Epithelial cell of prostate (primary cell): ENCODE results near the gene TMEM212.

Source experiments
- DNase-seq: peaks from one replicate; pipeline ENCODE4 v3.0.0-alpha.2; 2011; ENCODE audit warnings: low read depth, low spot score
- H3K27ac ChIP-seq: fragments of 450-650 bp; 2 replicates; pipeline ENCODE4 v1.5.1; 2017; ENCODE audit warnings: mild to moderate bottlenecking

Gene TMEM212

DNA sequence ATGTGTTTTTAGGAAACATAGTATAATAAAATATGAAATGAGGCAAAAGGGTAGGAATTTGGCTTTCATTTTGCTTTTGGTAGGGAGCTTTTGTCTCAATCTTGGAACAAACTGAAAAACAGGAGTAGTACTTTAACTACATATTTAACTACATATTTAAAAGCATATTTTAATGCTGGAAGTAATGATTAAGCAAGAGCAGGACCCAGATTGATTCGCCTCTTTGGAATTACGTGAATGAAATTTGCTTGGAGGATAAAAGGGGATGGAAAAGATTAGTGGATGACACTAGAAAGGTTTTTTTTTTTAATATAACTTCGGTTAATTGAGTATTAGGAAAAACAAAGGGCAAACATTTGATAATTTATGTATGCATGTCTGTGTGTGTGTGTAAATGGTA is 11.2 kb upstream of the TMEM212 start:
- no peak overlapping the region for H3K27ac ChIP-seq
- DNase-seq, result no peak

DNA sequence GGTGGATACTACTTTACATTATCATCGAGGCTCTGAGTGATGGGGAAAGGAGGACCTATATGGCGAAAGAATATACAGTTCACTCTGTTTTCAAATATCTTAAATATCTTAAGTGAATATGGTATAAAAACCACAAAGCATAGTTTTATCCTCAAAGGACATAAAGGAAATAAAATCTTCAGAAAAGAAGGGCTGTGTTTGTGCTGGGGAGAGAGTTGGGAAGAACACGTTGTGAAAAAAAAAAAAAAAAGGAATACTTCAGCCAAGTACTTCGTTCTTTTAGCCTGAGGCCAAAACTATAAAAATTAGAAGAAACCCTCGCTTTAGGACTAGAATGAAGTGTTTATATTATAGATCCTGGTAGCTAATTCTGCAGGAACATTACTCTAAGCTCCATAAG is 10.2 kb upstream of the TMEM212 start:
- DNase-seq, result no peak
- H3K27ac ChIP-seq, result no peak overlapping the region

GRCh38 chr3:171833789-171834460 is 9.2 kb upstream of the TMEM212 start:
- H3K27ac ChIP-seq, result no peak overlapping the region
- no peak for DNase-seq

DNA sequence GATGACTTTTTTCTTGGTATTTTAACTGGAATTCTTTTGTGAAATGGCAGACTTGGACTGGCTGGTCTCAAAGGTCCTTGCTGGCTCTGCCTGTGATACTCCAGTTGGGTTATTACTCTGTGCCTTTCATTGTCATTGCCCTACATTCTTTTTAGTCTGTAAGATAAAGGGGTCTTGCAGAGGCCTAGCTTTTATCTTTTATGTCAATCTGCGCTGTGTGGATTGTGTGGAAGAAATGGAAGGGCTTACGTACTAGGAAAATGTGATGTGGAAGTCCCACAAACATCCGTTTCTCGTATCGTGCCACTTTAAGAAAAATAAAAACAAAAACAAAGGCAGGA is 8.7 kb upstream of the TMEM212 start:
- H3K27ac ChIP-seq, result no peak overlapping the region
- DNase-seq, result no peak

DNA sequence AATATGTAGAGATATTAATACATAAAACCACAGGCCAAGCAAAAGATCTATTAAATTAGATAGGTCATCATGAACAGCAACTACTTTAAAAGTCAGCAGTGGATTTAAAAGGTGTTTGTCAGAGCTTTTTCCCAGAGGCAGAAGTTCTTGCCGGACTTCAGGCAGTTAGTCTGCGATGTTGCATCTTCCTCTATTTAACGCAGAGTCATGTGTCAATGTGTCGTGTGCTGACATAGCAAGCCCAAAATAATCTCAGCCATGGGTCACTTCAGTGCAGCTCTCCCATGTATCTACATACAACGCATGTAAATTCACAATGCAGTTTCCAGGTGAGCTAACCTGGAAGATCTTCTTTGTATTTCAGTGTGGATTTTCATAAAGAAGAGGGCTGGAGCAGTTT is 8.0 kb upstream of the TMEM212 start:
- H3K27ac ChIP-seq, result no peak overlapping the region

DNA sequence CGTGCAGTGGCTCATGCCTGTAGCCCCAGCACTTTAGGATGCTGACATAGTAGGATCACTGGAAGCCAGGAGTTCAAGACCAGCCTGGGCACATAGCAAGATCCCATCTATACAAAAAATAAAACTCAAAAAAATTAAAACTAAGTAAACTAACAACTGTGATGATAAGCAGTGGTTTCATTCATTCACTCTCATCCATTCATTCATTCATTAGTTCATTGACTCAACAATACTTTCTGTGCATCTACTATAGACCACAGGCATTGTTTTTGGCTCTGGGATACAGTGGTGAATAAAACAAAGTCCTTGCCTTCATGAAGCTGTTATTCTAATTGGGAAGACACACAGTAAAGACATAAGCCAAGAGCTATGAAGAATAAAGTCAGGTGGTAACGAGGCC is 7.5 kb upstream of the TMEM212 start:
- no peak for DNase-seq
- no peak overlapping the region for H3K27ac ChIP-seq

More for the DNA sequence above, 8.0 kb upstream of the TMEM212 start:
- DNase-seq, result no peak

DNA sequence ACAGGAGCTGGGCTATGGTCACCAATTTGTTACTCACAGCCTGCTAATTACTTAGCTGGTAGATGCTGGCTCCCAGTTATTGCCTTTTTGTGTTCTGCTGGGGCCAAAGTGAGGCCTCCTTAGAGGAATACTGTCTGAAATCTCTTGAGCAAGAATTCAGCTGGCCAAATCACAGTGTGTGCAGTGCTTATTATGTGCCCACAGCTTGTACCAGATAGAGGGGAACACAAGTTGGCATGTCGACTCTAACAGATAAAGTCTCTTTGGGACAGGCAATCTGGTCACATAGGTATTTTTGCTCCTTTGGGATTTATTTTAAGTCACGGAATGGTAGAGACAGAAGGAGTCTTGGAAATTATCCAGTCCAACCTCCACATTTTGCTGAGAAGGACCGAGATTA is 6.3 kb upstream of the TMEM212 start:
- no peak for DNase-seq
- no peak overlapping the region for H3K27ac ChIP-seq

DNA sequence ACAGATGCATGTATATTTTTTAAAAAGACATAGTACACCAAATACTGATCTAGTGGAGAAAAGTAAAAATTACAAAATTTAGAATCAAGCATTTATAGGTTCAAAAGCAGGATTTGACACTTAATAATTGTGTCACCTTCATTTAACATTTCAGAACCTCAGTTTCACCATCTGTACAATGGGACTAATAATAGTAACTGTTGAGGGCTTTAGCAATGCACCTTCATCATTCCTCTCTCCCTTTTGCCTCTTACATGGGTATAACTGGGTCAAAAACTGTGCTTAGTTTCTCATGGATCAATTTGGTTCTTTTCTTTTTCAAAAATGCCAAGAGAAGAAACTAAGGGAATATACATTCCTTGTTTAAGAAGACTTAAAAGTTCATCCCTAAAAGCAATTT is 5.5 kb upstream of the TMEM212 start:
- no peak for DNase-seq
- no peak overlapping the region for H3K27ac ChIP-seq

DNA sequence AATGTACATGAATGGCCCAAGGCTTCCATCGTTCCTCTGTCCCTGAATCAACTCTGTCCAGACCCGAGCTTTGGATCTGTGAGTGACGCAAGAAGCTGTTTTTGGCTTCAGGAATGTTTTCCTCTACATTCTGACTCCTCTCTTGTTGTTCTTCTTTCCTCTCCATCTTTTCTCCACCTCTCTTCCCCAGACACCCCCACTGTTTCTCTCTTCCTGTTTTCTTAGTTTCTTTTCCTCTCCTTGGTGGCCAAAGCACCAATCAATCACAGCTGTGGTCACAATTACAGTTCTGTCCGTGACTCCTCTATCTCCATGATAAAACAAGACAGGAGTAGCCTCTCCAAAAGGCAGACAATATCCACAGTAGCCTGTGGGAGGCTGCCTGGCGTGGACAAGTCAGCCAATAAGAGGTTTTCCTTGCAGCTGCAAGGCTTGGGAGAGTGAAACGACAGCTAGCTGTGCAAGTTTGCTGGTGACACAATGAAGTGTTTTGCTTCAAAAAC is 4.9 kb upstream of the TMEM212 start:
- DNase-seq, result no peak
- no peak overlapping the region for H3K27ac ChIP-seq

DNA sequence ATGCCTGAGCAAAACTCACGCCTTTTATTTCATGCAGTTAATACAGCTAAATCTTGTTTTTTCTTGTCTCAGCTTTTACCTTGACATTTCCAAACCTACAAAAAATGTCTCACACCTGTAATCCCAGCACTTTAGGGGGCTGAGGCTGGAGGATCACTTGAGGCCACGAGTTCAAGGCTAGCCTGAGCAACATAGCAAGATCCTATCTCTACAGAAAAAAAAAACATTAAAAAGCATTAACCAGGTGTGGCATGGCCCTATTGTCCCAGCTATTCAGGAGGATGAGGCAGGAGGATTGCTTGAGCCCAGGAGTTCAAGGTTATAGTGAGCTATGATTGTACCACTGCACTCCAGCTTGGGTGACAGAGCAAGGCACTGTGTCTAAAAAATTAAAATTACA is 3.9 kb upstream of the TMEM212 start:
- no peak for DNase-seq
- H3K27ac ChIP-seq, result no peak overlapping the region

DNA sequence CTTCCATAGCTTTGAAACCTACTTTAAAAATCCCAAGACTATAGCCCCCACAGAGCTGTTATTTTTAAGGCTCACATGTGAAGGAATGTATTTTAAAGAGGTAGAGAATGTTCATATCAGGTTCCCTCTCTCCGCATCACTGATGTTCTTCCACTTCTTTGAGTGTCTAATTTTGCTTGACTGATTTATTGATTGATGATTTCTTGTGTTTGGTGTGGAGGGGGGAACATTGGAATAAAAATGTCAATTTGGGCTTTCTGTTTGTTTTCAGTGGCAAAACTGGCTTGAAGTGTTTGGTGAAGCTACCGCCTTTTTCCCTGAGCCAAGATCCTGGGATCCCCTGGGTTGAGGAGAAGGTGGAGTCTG is 2.7 kb upstream of the TMEM212 start:
- DNase-seq, result no peak
- no peak overlapping the region for H3K27ac ChIP-seq

DNA sequence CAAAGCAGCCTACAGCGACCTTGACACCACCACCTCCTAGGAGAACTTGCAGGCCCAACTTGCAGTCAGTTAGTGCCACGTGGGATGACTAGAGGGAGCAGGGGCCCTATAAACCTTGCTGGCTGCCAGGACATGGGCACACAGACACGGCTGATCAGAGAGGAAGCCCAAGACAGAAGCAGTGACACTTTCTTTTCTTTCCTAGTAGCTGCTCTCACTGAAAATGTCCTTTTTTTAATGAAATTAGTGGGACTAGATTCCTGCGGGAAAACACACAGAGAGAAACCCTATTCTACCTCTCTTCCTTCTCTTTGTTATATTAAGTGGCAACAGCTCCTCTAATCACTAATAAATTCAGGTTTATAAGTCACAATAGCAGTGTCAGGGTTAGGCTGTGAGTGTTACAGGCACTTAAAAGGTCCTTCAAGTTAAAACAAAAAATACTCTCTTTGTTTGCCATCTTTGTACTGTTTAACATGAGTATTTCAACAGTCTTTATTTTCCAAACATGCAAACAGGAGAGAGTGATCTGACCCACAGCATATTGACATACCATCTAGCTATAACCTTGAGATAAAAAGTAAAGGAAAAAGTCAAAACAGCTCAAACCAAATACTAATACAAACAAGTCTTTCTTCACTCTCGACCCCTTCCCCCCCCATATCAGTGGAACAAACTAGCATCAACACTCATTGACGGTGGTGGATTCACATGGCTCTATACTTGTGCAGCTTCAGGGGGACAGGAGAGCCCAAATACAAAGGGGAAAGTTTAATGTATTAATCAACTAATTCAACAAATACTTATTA is 2.1 kb upstream of the TMEM212 start:
- H3K27ac ChIP-seq, result no peak overlapping the region
- no peak for DNase-seq

GRCh38 chr3:171841620-171842000 is 1.5 kb upstream of the TMEM212 start:
- DNase-seq, result no peak

GRCh38 chr3:171844873-171845272 is 1.7 kb downstream of the TMEM212 start:
- no peak for DNase-seq
- no peak overlapping the region for H3K27ac ChIP-seq

More at GRCh38 chr3:171841620-171842000, 1.5 kb upstream of the TMEM212 start:
- H3K27ac ChIP-seq, result no peak overlapping the region

GRCh38 chr3:171845481-171846284 is 2.5 kb downstream of the TMEM212 start:
- no peak for DNase-seq
- H3K27ac ChIP-seq, result no peak overlapping the region

- DNase-seq, result no peak
- H3K27ac ChIP-seq, result no peak overlapping the region
Measured at GRCh38 chr3:171846597-171846996, 3.4 kb downstream of the TMEM212 start.

GRCh38 chr3:171847133-171847532 is 4.0 kb downstream of the TMEM212 start:
- no peak for DNase-seq
- H3K27ac ChIP-seq, result no peak overlapping the region

GRCh38 chr3:171847595-171848259 is 4.6 kb downstream of the TMEM212 start:
- no peak for DNase-seq
- H3K27ac ChIP-seq, result no peak overlapping the region

- H3K27ac ChIP-seq, result no peak overlapping the region
- no peak for DNase-seq
Measured at GRCh38 chr3:171849617-171850319, 6.6 kb downstream of the TMEM212 start.
